Measurements from ENCODE around the gene ALG12.
"Not testable (repeated sequence)": the region's sequence is repeated elsewhere in the genome, so short reads cannot be mapped to it uniquely, and the experiment has no call there.

The ALG12 gene

GRCh38 chr22:49856766-49857618 is 61.2 kb downstream of the ALG12 start:
- no peak for DNase-seq (ENCODE audit: low read depth, low spot score)
- no peak overlapping the region for H3K4me3 ChIP-seq (ENCODE audit: low read length)

GRCh38 chr22:49856343-49856742 is 61.9 kb downstream of the ALG12 start:
- no peak for DNase-seq (ENCODE audit: low read depth, low spot score)
- H3K4me3 ChIP-seq (ENCODE audit: low read length), result peak overlapping the region; percentile 92

GRCh38 chr22:49855251-49855911 is 62.9 kb downstream of the ALG12 start:
- no peak for DNase-seq (ENCODE audit: low read depth, low spot score)
- peak overlapping the region; percentile 92 for H3K4me3 ChIP-seq (ENCODE audit: low read length)

- no peak for DNase-seq (ENCODE audit: low read depth, low spot score)
- peak overlapping the region; percentile 92 for H3K4me3 ChIP-seq (ENCODE audit: low read length)
Measured at GRCh38 chr22:49853981-49854831, 64.0 kb downstream of the ALG12 start.

- H3K4me3 ChIP-seq (ENCODE audit: low read length), result peak within 1 kb of the TSS; percentile 92
- DNase-seq (ENCODE audit: low read depth, low spot score), result peak; percentile 94
Measured at GRCh38 chr22:49852898-49853894, 65.0 kb downstream of the ALG12 start, which contains the start of gene ZBED4. Gene ZBED4, plus strand, starts transcription at chr22:49853844. Its CDS starts 29,819 bp downstream, at chr22:49883663.

GRCh38 chr22:49852568-49852897 is 65.7 kb downstream of the ALG12 start:
- H3K4me3 ChIP-seq (ENCODE audit: low read length), result peak overlapping the region; percentile 70
- not testable (repeated sequence) for DNase-seq (ENCODE audit: low read depth, low spot score)

- DNase-seq (ENCODE audit: low read depth, low spot score), result no peak
- H3K4me3 ChIP-seq (ENCODE audit: low read length), result no peak overlapping the region
Measured at GRCh38 chr22:49850959-49851802, 67.1 kb downstream of the ALG12 start.
